NCI-H446 treated with DMSO at 0.1 percent for 48 hours (cell line): Measurements from ENCODE around the gene OSBPL6.
A peak's percentile ranks its signal among the peaks of the same experiment; 100 is the strongest.

Source experiments
- DNase-seq: peaks from one replicate; lab custom pipeline; 2025; lab: John Stamatoyannopoulos, UW

The OSBPL6 gene

DNA sequence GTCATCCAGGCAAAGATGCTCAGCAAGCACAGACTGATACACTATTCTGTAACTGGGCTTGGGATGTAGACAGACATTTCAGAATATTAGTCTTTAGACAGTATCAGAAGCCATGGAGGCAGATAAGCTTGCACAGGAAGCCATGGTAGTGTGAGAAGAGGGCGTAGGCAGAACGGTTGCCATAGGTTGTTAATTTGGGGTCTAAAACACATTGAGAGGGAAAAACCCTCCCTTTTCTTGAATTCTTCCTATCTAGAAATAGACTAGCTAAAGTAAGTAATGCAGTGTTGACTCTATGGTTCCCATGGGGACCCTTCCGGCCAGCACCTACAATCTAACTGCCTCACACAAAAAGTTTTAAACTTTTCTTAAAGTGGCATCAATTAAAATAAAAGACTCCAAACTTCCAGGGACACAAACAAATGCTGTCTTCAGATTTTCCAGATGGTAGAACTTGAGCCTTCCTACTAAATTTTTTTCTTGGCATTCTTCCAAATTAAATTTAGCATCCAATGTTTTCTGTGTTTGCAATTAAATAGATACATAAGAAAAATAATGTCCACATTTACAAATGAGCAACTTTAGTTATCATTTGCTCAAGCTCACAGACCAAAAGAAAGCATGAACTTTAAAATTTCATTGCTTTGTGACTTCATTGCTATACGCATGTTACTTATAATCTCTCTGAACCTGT is 254.8 kb downstream of the OSBPL6 start:
- no peak for DNase-seq

DNA sequence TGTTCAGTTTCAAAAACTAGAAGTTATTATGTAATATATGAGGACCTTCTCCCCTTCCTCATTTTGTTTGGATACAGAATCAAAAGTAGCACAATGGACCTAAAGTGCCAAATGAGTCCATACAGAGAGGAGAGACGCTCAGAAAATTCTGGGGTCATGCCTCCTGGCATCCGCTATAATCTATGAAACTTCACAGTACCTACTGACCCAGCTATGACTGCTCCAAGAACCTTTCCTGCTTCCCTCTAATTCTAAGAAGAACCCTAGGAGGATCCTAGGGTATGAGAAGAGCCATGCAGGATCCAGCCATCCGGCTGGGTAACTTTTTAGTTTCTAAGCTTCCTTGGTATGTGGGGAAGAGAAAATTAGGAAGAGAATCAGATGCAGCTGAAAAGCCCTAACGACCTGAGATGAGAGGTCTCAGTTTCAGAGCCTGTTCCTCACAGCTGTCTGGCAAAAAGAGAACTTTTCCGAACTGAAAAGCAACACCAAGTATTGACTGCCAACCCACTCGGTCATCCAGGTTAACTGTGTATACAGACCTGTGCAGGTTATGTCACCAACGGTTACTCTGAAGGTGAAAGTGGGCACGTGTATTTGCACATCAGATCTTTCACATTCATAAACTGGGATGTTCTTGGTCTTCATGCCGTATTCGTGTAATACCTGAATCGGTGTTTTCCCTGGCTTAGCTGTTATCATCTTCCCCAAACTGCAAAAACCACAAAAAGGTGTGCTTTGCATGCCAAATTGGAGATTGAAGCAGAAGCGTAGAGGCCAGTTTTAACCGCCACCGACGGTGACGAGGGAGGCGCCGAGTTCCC is 255.6 kb downstream of the OSBPL6 start:
- DNase-seq: no peak

DNA sequence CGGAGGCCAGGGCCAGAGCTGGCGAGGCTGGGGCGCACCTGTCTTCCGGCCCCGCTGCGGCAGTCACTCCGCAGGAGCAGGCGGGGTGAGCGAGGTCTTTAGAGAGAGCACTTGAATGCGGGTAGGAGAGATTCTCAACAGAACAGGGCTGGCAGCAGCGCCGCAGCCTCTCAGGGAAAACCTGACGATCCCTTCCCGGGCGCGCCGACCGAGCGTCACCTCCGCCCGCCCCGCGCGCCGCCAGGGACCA is 256.1 kb downstream of the OSBPL6 start:
- no peak for DNase-seq

DNA sequence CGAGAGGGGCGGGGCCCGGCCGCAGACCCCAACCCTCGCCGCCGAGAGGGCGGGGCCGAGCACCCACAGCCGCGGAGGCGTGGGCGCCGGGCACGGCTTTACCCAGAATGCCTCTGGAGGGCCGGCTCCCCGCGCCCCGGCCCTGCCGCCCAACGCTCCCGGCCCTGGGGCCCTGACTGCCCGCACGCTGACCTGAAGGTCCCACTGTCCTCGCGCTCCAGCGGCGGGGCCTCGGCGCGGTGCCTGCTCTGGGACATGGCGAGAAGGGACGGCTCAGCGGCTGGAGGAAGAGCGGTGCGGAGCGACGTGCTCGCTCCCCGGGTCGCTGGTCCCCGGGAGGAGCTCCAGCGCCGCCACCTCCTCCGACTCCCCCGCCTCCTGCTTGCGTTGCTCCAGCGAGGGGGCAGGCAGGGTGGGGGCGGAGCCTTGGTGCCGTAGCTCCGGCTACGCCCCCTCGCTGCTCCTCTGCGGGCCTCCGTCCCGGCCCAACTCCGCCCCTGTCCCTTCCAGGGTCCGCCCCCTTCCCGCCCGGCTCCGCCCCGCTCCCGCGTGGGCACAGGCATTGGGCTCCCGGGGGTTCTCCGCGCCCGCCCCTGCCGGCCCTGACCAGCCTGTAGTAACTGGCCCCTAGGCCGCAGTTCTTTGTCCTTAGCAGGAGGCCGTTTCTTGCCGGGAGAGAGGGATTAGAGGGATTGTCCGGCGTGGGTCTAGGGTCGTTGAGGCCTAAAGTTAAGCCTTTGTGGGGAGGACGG is 256.6 kb downstream of the OSBPL6 start, which contains the start of the genes PJVK and PRKRA:
Gene PJVK, plus strand, starts transcription at position 605 of the 752 bp plus-strand sequence. CDS start 2,032 bp downstream, outside the sequence.
Gene PRKRA, minus strand, starts transcription at position 402 of the 752 bp plus-strand sequence. Its CDS starts 145 bp downstream, at position 257.
- peak; percentile 87 for DNase-seq

DNA sequence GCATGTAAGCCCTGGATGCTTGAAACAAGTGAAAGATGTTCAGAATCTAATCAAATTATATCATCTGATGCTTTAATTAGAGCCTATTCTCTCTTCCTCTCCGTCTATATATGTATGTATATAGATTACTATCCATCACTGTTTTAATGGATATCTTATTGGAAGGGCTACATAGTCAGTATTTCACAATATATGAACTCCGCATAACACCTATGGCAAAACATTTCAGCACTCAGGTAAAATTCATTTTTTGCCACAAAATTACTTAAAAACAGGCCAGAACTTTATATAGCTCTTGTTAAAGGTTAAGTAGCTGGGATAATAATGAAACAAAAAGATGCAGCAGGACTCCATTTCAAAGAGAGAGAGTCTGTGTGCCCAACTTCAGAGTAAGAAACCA is 258.0 kb downstream of the OSBPL6 start:
- DNase-seq: no peak
